Omental fat pad (tissue), 4 donors: ENCODE measurements around the gene FGD4. TPM values are rescaled to one million over a fixed set of nuclear protein-coding genes. Genes with fewer than 3 reads are reported as not detected.

ENCODE experiments used
- ATAC-seq: fragments of 150-250 bp; one replicate; pipeline ENCODE4 v1.9.1; 2016; ENCODE audit warnings: mild to moderate bottlenecking, moderate library complexity; ENCODE audit not compliant: low FRiP score
- DNase-seq: peaks from one replicate; pipeline ENCODE4 v3.0.0-alpha.2; 2019; ENCODE audit warnings: low spot score
- CTCF ChIP-seq, 3 donors: fragments of 450-650 bp; IDR thresholded peaks; one replicate each; pipeline ENCODE4 v1.5.1; 2016 to 2017; ENCODE audit warnings: antibody characterized with exemption in 3 of 3, mild to moderate bottlenecking in 3 of 3, moderate library complexity in 2 of 3
- total RNA-seq, 4 donors: library from RNA; depleted of rRNA; stranded (reverse); fragments of >200 nt; gene quantifications; one replicate each; pipeline ENCODE4 v1.1.0, GENCODE V29; 2016

FGD4 gene
- total RNA-seq, 4 donors from 2014 or later: 43.1 to 111 (median 51.5) TPM

GRCh38 chr12:32390572-32391219, 8.7 kb upstream of the FGD4 start:
- TF ChIP-seq CTCF (IDR thresholded peaks at IDR 0.05): no peak
- ATAC-seq (no peak), DNase-seq (no peak)

DNA sequence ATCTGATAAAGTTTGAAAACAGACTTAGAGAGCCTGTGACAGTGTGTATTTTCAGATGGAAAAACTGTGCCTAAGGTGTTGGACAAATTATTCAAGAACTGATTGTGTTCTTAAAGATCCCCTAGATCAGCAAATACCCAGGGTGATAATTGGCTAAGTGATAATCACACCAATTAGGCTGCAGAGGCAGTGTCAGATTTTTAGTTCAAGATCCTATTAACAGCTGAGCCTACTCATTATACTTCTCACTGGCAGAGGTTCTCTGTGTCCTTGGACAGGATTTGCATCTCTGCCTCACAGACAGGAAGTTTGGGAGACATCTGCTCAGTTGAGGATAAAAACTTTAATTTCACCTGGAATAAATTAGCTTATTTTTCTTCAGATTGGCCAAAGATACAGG, 4.3 kb upstream of the FGD4 start:
- DNase-seq (no peak), ATAC-seq (no peak)
- TF ChIP-seq CTCF (IDR thresholded peaks at IDR 0.05): no peak

GRCh38 chr12:32397696-32398095, 1.7 kb upstream of the FGD4 start:
- TF ChIP-seq CTCF (IDR thresholded peaks at IDR 0.05): no peak
- ATAC-seq (no peak), DNase-seq (no peak)

GRCh38 chr12:32398181-32398580, 1.2 kb upstream of the FGD4 start:
- DNase-seq (no peak), ATAC-seq (no peak)
- TF ChIP-seq CTCF (IDR thresholded peaks at IDR 0.05): no peak

- ATAC-seq: no peak
- no peak for DNase-seq
- TF ChIP-seq CTCF (IDR thresholded peaks at IDR 0.05): no peak
Observed at GRCh38 chr12:32398816-32399369, 465 bp upstream of the FGD4 start.

GRCh38 chr12:32400114-32400672, 835 bp downstream of the FGD4 start:
- ATAC-seq: peak; percentile 52

More at GRCh38 chr12:32400114-32400672, 835 bp downstream of the FGD4 start:
- DNase-seq: no peak
- TF ChIP-seq CTCF (IDR thresholded peaks at IDR 0.05): no peak
